GM23248 (cell line): ENCODE measurements around the gene NPS. TPM values are rescaled to one million over a fixed set of nuclear protein-coding genes. Genes with fewer than 3 reads are reported as not detected.

Experiments used
- DNase-seq: peaks from one replicate; pipeline ENCODE4 v3.0.0-alpha.2; 2015
- H2AFZ ChIP-seq: fragments of 200-600 bp; sonication (generic); 2 replicates; pipeline ENCODE4 v1.6.1; 2016; ENCODE audit warnings: antibody characterized with exemption
- H3F3A ChIP-seq: fragments of 200-600 bp; sonication (generic); 2 replicates; pipeline ENCODE4 v1.6.1; 2016; ENCODE audit warnings: mild to moderate bottlenecking, antibody characterized with exemption, mixed run types; ENCODE audit not compliant: insufficient read depth
- H3K27ac ChIP-seq: fragments of 200-600 bp; sonication (generic); 2 replicates; pipeline ENCODE4 v1.5.1; 2016; ENCODE audit warnings: mild to moderate bottlenecking
- H3K27me3 ChIP-seq: fragments of 200-600 bp; sonication (generic); replicated peaks from 2 replicates; pipeline ENCODE4 v1.6.1; 2016; ENCODE audit warnings: mild to moderate bottlenecking; ENCODE audit not compliant: insufficient read depth
- H3K36me3 ChIP-seq: fragments of 200-600 bp; sonication (generic); 2 replicates; pipeline ENCODE4 v1.6.1; 2016; ENCODE audit warnings: low read depth, mild to moderate bottlenecking
- H3K4me1 ChIP-seq: fragments of 200-600 bp; sonication (generic); 2 replicates; pipeline ENCODE4 v1.6.1; 2016; ENCODE audit warnings: mild to moderate bottlenecking; ENCODE audit not compliant: insufficient read depth
- H3K4me2 ChIP-seq: fragments of 200-600 bp; sonication (generic); one replicate; pipeline ENCODE4 v1.6.1; 2016; ENCODE audit warnings: mild to moderate bottlenecking; ENCODE audit not compliant: unreplicated experiment
- H3K4me3 ChIP-seq: fragments of 200-600 bp; sonication (generic); 2 replicates; pipeline ENCODE4 v1.5.1; 2016; ENCODE audit warnings: mild to moderate bottlenecking
- H3K79me2 ChIP-seq: fragments of 200-600 bp; sonication (generic); 2 replicates; pipeline ENCODE4 v1.6.1; 2016; ENCODE audit warnings: mild to moderate bottlenecking; ENCODE audit not compliant: insufficient read depth
- H3K9ac ChIP-seq: fragments of 200-600 bp; sonication (generic); 2 replicates; pipeline ENCODE4 v1.6.1; 2016; ENCODE audit warnings: mild to moderate bottlenecking
- H3K9me2 ChIP-seq: fragments of 200-600 bp; sonication (generic); 2 replicates; pipeline ENCODE4 v1.6.1; 2016; ENCODE audit warnings: mixed run types, mild to moderate bottlenecking, moderate library complexity; ENCODE audit not compliant: insufficient read depth
- H3K9me3 ChIP-seq: fragments of 200-600 bp; sonication (generic); one replicate; pipeline ENCODE4 v1.6.1; 2017; ENCODE audit warnings: low read depth
- H4K20me1 ChIP-seq: fragments of 200-600 bp; sonication (generic); 2 replicates; pipeline ENCODE4 v1.6.0; 2016; ENCODE audit not compliant: insufficient read depth
- EZH2 ChIP-seq: fragments of 200-600 bp; sonication (generic); IDR thresholded peaks from 2 replicates; pipeline ENCODE4 v1.6.1; 2018; ENCODE audit warnings: antibody characterized with exemption, mild to moderate bottlenecking; ENCODE audit not compliant: insufficient read depth, poor library complexity, severe bottlenecking
- EZH2phosphoT487 ChIP-seq: fragments of 200-600 bp; sonication (generic); IDR thresholded peaks from 2 replicates; pipeline ENCODE4 v1.6.1; 2018; ENCODE audit warnings: antibody characterized with exemption, moderate library complexity, mild to moderate bottlenecking, low read depth; ENCODE audit not compliant: insufficient read depth
- WGBS, 2 experiments: methylation state at CpG; one replicate each; pipeline ENCODE4 v1.1.6; 2015 to 2017; ENCODE audit warnings: low lambda C conversion rate in 2 of 2, low coverage in 1 of 2; ENCODE audit errors: missing lambda C conversion rate in 2 of 2; 5-methylcytosine and 5-hydroxymethylcytosine counted together
- in situ Hi-C: fragments of 300-500 bp; cut with MboI; formaldehyde crosslinking; loops from 2 replicates; pipeline ENCODE4 v1.15.0; 2020
- polyA plus RNA-seq: library from polyadenylated mRNA; unstranded; fragments of >200 nt; fragmentation: Nextera tagmentation; extraction: Ambion mirVana; gene quantifications from 2 replicates; pipeline ENCODE4 v1.2.1, GENCODE V29; 2016
- total RNA-seq: library from RNA; depleted of rRNA; stranded (reverse); fragments of >200 nt; shearing (Covaris generic); gene quantifications from 2 replicates; pipeline ENCODE4 v1.2.3, GENCODE V29; 2014

The NPS gene
- total and polyA plus RNA-seq, 2 experiments from 2014 or later = not detected

- TF ChIP-seq EZH2 (no peak), EZH2phosphoT487 (no peak)
- 25 to 38% methylated on average over 8 of the region's 8 CpGs for whole genome bisulfite sequencing, 2 experiments
- DNase-seq = no peak
Observed at GRCh38 chr10:127561647-127562046, 12.5 kb downstream of the NPS start.

GRCh38 chr10:127563718-127564553 lies 14.8 kb downstream of the NPS start:
- H3K27ac ChIP-seq = no peak overlapping the region
- no peak for TF ChIP-seq EZH2phosphoT487
- no peaks in the 10 kb centered on the region for H4K20me1 ChIP-seq
- no peak overlapping the region for H3K4me2 ChIP-seq
- H3K4me1 ChIP-seq = no peaks in the 10 kb centered on the region
- H3K27me3 ChIP-seq = 0 out of 2 replicates have a peak, but pooled peaks cover 10% of the 10 kb centered on the region
- H3K79me2 ChIP-seq = no peaks in the 10 kb centered on the region
- H3K9ac ChIP-seq = no peak overlapping the region
- in situ Hi-C loops = no loop called here
- H3F3A ChIP-seq = no peaks in the 10 kb centered on the region
- no peak overlapping the region for H3K4me3 ChIP-seq
- H3K36me3 ChIP-seq = no peaks in the 10 kb centered on the region
- H3K9me3 ChIP-seq = no peaks in the 10 kb centered on the region
- 43 to 50% methylated on average over 10 of the region's 10 CpGs for WGBS, 2 experiments
- H2AFZ ChIP-seq = no peak overlapping the region
- peak; percentile 10 for DNase-seq
- H3K9me2 ChIP-seq = no peaks in the 10 kb centered on the region

More at GRCh38 chr10:127561647-127562046, 12.5 kb downstream of the NPS start:
- in situ Hi-C loops = no loop called here
- no peaks in the 10 kb centered on the region for H3F3A ChIP-seq
- no peak overlapping the region for H3K9ac ChIP-seq
- no peaks in the 10 kb centered on the region for H3K9me2 ChIP-seq
- no peaks in the 10 kb centered on the region for H4K20me1 ChIP-seq
- no peaks in the 10 kb centered on the region for H3K9me3 ChIP-seq
- H3K36me3 ChIP-seq = no peaks in the 10 kb centered on the region
- H3K4me1 ChIP-seq = no peaks in the 10 kb centered on the region
- no peak overlapping the region for H3K4me2 ChIP-seq
- H2AFZ ChIP-seq = no peak overlapping the region
- H3K4me3 ChIP-seq = no peak overlapping the region
- H3K27me3 ChIP-seq = 0 out of 2 replicates have a peak, but pooled peaks cover under 1% of the 10 kb centered on the region
- no peaks in the 10 kb centered on the region for H3K79me2 ChIP-seq
- H3K27ac ChIP-seq = no peak overlapping the region

GRCh38 chr10:127564644-127565043 lies 15.5 kb downstream of the NPS start:
- H3K79me2 ChIP-seq = no peaks in the 10 kb centered on the region
- no peak overlapping the region for H3K4me2 ChIP-seq
- no peaks in the 10 kb centered on the region for H3K9me3 ChIP-seq
- H3F3A ChIP-seq = no peaks in the 10 kb centered on the region
- no peak for DNase-seq
- H4K20me1 ChIP-seq = no peaks in the 10 kb centered on the region
- H2AFZ ChIP-seq = no peak overlapping the region
- in situ Hi-C loops = no loop called here
- TF ChIP-seq EZH2phosphoT487 (no peak), EZH2 (no peak)
- H3K4me3 ChIP-seq = no peak overlapping the region
- 34 to 35% methylated on average over 4 of the region's 4 CpGs for WGBS, 2 experiments
- no peak overlapping the region for H3K27ac ChIP-seq
- H3K4me1 ChIP-seq = no peaks in the 10 kb centered on the region
- H3K9me2 ChIP-seq = no peaks in the 10 kb centered on the region
- H3K36me3 ChIP-seq = no peaks in the 10 kb centered on the region
- H3K9ac ChIP-seq = no peak overlapping the region
- H3K27me3 ChIP-seq = 0 out of 2 replicates have a peak, but pooled peaks cover 12% of the 10 kb centered on the region

GRCh38 chr10:127565583-127565982 lies 16.5 kb downstream of the NPS start:
- H3K4me3 ChIP-seq = no peak overlapping the region
- WGBS, 2 experiments = 33 to 35% methylated on average over 4 of the region's 4 CpGs
- no peaks in the 10 kb centered on the region for H4K20me1 ChIP-seq
- no peaks in the 10 kb centered on the region for H3K9me3 ChIP-seq
- H3K4me2 ChIP-seq = no peak overlapping the region
- in situ Hi-C loops = no loop called here
- no peak for TF ChIP-seq EZH2phosphoT487
- no peak for TF ChIP-seq EZH2
- H3K36me3 ChIP-seq = no peaks in the 10 kb centered on the region
- no peaks in the 10 kb centered on the region for H3K4me1 ChIP-seq
- H3K9ac ChIP-seq = no peak overlapping the region
- 0 out of 2 replicates have a peak, but pooled peaks cover 12% of the 10 kb centered on the region for H3K27me3 ChIP-seq
- H3K27ac ChIP-seq = no peak overlapping the region
- H3K79me2 ChIP-seq = no peaks in the 10 kb centered on the region
- H2AFZ ChIP-seq = no peak overlapping the region
- H3K9me2 ChIP-seq = no peaks in the 10 kb centered on the region
- DNase-seq = no peak
- H3F3A ChIP-seq = no peaks in the 10 kb centered on the region
